K562 (cell line): ENCODE results near the gene MOXD1.

Source experiments
- BRCA1 ChIP-seq, 2 experiments: fragments of 450-650 bp in 1 of 2; sonication (generic) in 1 of 2; formaldehyde crosslinking in 1 of 2; IDR thresholded peaks; 2 replicates each; pipeline versions ENCODE4 v1.5.0 to v1.6.1; 2017 to 2020; ENCODE audit warnings: mild to moderate bottlenecking in 1 of 2, missing genetic modification reagents in 1 of 2
- CBX5 ChIP-seq: IDR thresholded peaks from 2 replicates; pipeline ENCODE4 v1.6.1; 2014; ENCODE audit warnings: low read depth, borderline replicate concordance
- KAT7 ChIP-seq: sonication (generic); formaldehyde crosslinking; IDR thresholded peaks from 2 replicates; pipeline ENCODE4 v1.8.0; 2022; ENCODE audit warnings: missing genetic modification reagents, mild to moderate bottlenecking, borderline replicate concordance
- NCOA6 ChIP-seq: fragments of 450-650 bp; IDR thresholded peaks from 2 replicates; pipeline ENCODE4 v1.6.1; 2017; ENCODE audit warnings: mild to moderate bottlenecking
- NR2C2 ChIP-seq, 2 experiments: fragments of 200-800 bp in 1 of 2; sonication (Bioruptor generic) in 1 of 2; sonication (generic) in 1 of 2; formaldehyde crosslinking in 1 of 2; IDR thresholded peaks; 2 replicates each; pipeline versions ENCODE4 v1.6.1 to v1.8.0; 2016 to 2022; ENCODE audit warnings: mild to moderate bottlenecking in 1 of 2, missing compliant biosample characterization in 1 of 2, missing genetic modification characterization in 1 of 2, missing genetic modification reagents in 1 of 2
- POLR3A ChIP-seq: IDR thresholded peaks from 2 replicates; pipeline ENCODE4 v1.6.1; 2011; ENCODE audit warnings: borderline replicate concordance, mild to moderate bottlenecking, moderate library complexity; ENCODE audit not compliant: insufficient read length, insufficient read depth; ENCODE audit errors: extremely low read depth
- PTBP1 ChIP-seq: fragments of 200-400 bp; formaldehyde crosslinking; IDR thresholded peaks from 2 replicates; pipeline ENCODE4 v1.6.1; 2017; ENCODE audit warnings: low read depth, low read length
- SMC3 ChIP-seq: conservative IDR thresholded peaks from 2 replicates; pipeline ENCODE4 v1.6.1; 2011; ENCODE audit warnings: low read depth, low read length, improper control_type of control experiment; ENCODE audit not compliant: insufficient read depth
- TF ChIP-seq, protein P1 (sequence below): fragments of 450-650 bp; IDR thresholded peaks from 2 replicates; pipeline ENCODE4 v1.7.0; 2016; ENCODE audit warnings: borderline replicate concordance
- TF ChIP-seq, protein P2 (sequence below): fragments of 250-450 bp; sonication (Bioruptor Pico); IDR thresholded peaks from 2 replicates; pipeline ENCODE4 v1.5.0; 2022; ENCODE audit warnings: mild to moderate bottlenecking

DNA sequence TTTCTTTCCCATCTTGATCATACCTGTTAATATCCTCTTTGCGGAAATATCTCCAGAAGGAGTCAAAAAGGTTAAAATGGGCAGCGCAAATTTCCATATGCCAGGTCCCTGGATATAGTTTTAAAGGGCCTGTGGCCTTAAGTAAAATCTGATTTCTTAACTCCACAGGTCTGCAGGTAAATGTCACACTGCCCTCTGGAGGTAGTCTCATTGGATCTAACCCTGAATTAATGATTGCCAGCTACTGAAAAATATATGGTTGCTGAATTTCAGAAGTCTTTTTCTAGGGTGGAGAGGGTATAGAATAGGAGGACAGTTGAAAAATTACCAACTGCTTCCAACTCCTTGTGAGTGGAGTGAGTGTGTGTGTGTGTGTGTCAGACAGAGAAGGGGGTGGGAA, 8.5 kb downstream of the MOXD1 start:
- no peak for TF ChIP-seq BRCA1 (IDR thresholded peaks at IDR 0.05)
- TF ChIP-seq BRCA1 (CRISPR knock-in tag; IDR thresholded peaks at IDR 0.05): no peak
- TF ChIP-seq CBX5: no peak
- TF ChIP-seq, protein P1, sequence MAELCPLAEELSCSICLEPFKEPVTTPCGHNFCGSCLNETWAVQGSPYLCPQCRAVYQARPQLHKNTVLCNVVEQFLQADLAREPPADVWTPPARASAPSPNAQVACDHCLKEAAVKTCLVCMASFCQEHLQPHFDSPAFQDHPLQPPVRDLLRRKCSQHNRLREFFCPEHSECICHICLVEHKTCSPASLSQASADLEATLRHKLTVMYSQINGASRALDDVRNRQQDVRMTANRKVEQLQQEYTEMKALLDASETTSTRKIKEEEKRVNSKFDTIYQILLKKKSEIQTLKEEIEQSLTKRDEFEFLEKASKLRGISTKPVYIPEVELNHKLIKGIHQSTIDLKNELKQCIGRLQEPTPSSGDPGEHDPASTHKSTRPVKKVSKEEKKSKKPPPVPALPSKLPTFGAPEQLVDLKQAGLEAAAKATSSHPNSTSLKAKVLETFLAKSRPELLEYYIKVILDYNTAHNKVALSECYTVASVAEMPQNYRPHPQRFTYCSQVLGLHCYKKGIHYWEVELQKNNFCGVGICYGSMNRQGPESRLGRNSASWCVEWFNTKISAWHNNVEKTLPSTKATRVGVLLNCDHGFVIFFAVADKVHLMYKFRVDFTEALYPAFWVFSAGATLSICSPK: no peak
- TF ChIP-seq, protein P2, sequence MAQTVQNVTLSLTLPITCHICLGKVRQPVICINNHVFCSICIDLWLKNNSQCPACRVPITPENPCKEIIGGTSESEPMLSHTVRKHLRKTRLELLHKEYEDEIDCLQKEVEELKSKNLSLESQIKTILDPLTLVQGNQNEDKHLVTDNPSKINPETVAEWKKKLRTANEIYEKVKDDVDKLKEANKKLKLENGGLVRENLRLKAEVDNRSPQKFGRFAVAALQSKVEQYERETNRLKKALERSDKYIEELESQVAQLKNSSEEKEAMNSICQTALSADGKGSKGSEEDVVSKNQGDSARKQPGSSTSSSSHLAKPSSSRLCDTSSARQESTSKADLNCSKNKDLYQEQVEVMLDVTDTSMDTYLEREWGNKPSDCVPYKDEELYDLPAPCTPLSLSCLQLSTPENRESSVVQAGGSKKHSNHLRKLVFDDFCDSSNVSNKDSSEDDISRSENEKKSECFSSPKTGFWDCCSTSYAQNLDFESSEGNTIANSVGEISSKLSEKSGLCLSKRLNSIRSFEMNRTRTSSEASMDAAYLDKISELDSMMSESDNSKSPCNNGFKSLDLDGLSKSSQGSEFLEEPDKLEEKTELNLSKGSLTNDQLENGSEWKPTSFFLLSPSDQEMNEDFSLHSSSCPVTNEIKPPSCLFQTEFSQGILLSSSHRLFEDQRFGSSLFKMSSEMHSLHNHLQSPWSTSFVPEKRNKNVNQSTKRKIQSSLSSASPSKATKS (CRISPR knock-in tag): no peak
- no peak for TF ChIP-seq POLR3A
- no peak for TF ChIP-seq NCOA6
- TF ChIP-seq PTBP1: no peak
- TF ChIP-seq SMC3: no peak
- no peak for TF ChIP-seq KAT7
- no peak for TF ChIP-seq NR2C2 (CRISPR knock-in tag; IDR thresholded peaks at IDR 0.05)
- TF ChIP-seq NR2C2 (tag; IDR thresholded peaks at IDR 0.05): no peak
